GM23338 (cell line): ENCODE results near the gene ZNF143. TPM values are rescaled to one million over a fixed set of nuclear protein-coding genes. Genes with fewer than 3 reads are reported as not detected.
A peak's percentile ranks its signal among the peaks of the same experiment; 100 is the strongest.

Experiments
- ATAC-seq: fragments of 200-7000 bp; cut with Tn5 transposase; 3 replicates; pipeline ENCODE4 v1.9.1; 2020
- DNase-seq: peaks from one replicate; pipeline ENCODE4 v3.0.0-alpha.2; 2015; ENCODE audit warnings: low spot score
- H2AFZ ChIP-seq: fragments of 200-600 bp; sonication (generic); 2 replicates; pipeline ENCODE4 v1.8.0; 2016; ENCODE audit warnings: antibody characterized with exemption, mild to moderate bottlenecking, moderate library complexity
- H3F3A ChIP-seq: fragments of 200-600 bp; sonication (generic); replicated peaks from 2 replicates; pipeline ENCODE4 v1.8.0; 2017; ENCODE audit warnings: antibody characterized with exemption, mixed run types, low read depth
- H3K27ac ChIP-seq: fragments of 200-600 bp; sonication (generic); 2 replicates; pipeline ENCODE4 v1.6.1; 2016; ENCODE audit warnings: low read depth
- H3K27me3 ChIP-seq: fragments of 200-600 bp; sonication (generic); 2 replicates; pipeline ENCODE4 v1.8.0; 2016; ENCODE audit warnings: mild to moderate bottlenecking, mixed run types, moderate library complexity; ENCODE audit not compliant: insufficient read depth
- H3K36me3 ChIP-seq: fragments of 200-600 bp; sonication (generic); 2 replicates; pipeline ENCODE4 v1.8.0; 2016; ENCODE audit warnings: mild to moderate bottlenecking; ENCODE audit not compliant: insufficient read depth
- H3K4me1 ChIP-seq: fragments of 200-600 bp; sonication (generic); 2 replicates; pipeline ENCODE4 v1.8.0; 2016; ENCODE audit warnings: mild to moderate bottlenecking, moderate library complexity; ENCODE audit not compliant: insufficient read depth
- H3K4me2 ChIP-seq: fragments of 200-600 bp; sonication (generic); 2 replicates; pipeline ENCODE4 v1.7.1; 2017; ENCODE audit warnings: mixed run types
- H3K4me3 ChIP-seq: fragments of 200-600 bp; sonication (generic); 2 replicates; pipeline ENCODE4 v1.6.1; 2016; ENCODE audit warnings: mixed run types
- H3K79me2 ChIP-seq: fragments of 200-600 bp; sonication (generic); replicated peaks from 2 replicates; pipeline ENCODE4 v1.8.0; 2017; ENCODE audit warnings: mild to moderate bottlenecking; ENCODE audit not compliant: insufficient read depth
- H3K9me2 ChIP-seq: fragments of 200-600 bp; sonication (generic); 2 replicates; pipeline ENCODE4 v1.8.0; 2017; ENCODE audit not compliant: insufficient read depth
- H4K20me1 ChIP-seq: fragments of 200-600 bp; sonication (generic); replicated peaks from 2 replicates; pipeline ENCODE4 v1.8.0; 2017; ENCODE audit warnings: mild to moderate bottlenecking; ENCODE audit not compliant: insufficient read depth
- H3K27ac Mint-ChIP-seq: 2 replicates; pipeline ENCODE4 v1.8.0; 2020; ENCODE audit warnings: inconsistent platforms, mild to moderate bottlenecking, moderate library complexity, mixed read lengths
- H3K27me3 Mint-ChIP-seq: 3 replicates; pipeline ENCODE4 v1.8.0; 2022; ENCODE audit warnings: low read depth, mild to moderate bottlenecking, moderate library complexity, mixed read lengths, inconsistent platforms; ENCODE audit not compliant: insufficient read depth, poor library complexity
- H3K36me3 Mint-ChIP-seq: 3 replicates; pipeline ENCODE4 v1.8.0; 2021; ENCODE audit warnings: low read depth, mild to moderate bottlenecking, inconsistent platforms, moderate library complexity, mixed read lengths
- H3K4me1 Mint-ChIP-seq: 3 replicates; pipeline ENCODE4 v1.8.0; 2020; ENCODE audit warnings: mild to moderate bottlenecking, inconsistent platforms, mixed read lengths
- H3K4me3 Mint-ChIP-seq: 3 replicates; pipeline ENCODE4 v1.8.0; 2021; ENCODE audit warnings: moderate library complexity, mild to moderate bottlenecking, inconsistent platforms, mixed read lengths
- H3K9me3 Mint-ChIP-seq: 3 replicates; pipeline ENCODE4 v1.8.0; 2020; ENCODE audit warnings: moderate library complexity, mild to moderate bottlenecking, inconsistent platforms, mixed read lengths
- CREB1 ChIP-seq: fragments of 250-450 bp; sonication (Bioruptor Pico); IDR thresholded peaks from 2 replicates; pipeline ENCODE4 v1.5.0; 2020; ENCODE audit warnings: low read depth, mild to moderate bottlenecking, moderate library complexity
- CTCF ChIP-seq, 2 experiments: fragments of 200-600 bp in 1 of 2; sonication (generic) in 1 of 2; conservative IDR thresholded peaks; 2 replicates each; pipeline versions ENCODE4 v1.5.1 to v1.6.1; 2016 to 2017; ENCODE audit warnings: antibody characterized with exemption in 2 of 2, low read depth in 2 of 2, mild to moderate bottlenecking in 2 of 2, moderate library complexity in 1 of 2
- ETS1 ChIP-seq: IDR thresholded peaks from 2 replicates; pipeline ENCODE4 v1.6.1; 2016; ENCODE audit warnings: antibody characterized with exemption
- EZH2 ChIP-seq: fragments of 200-600 bp; sonication (generic); IDR thresholded peaks from one replicate; pipeline ENCODE4 v1.8.0; 2017; ENCODE audit warnings: antibody characterized with exemption, mild to moderate bottlenecking, low read depth; ENCODE audit not compliant: unreplicated experiment
- EZH2phosphoT487 ChIP-seq: fragments of 200-600 bp; sonication (generic); IDR thresholded peaks from one replicate; pipeline ENCODE4 v1.8.1; 2018; ENCODE audit warnings: antibody characterized with exemption; ENCODE audit not compliant: unreplicated experiment
- JUNB ChIP-seq: IDR thresholded peaks from one replicate; pipeline ENCODE4 v1.6.1; 2016; ENCODE audit warnings: antibody characterized with exemption; ENCODE audit not compliant: unreplicated experiment
- NANOG ChIP-seq: IDR thresholded peaks from 2 replicates; pipeline ENCODE4 v1.6.1; 2016; ENCODE audit warnings: antibody characterized with exemption, borderline replicate concordance
- POLR2AphosphoS5 ChIP-seq: IDR thresholded peaks from 2 replicates; pipeline ENCODE4 v1.6.1; 2016; ENCODE audit warnings: antibody characterized with exemption, low read depth
- REST ChIP-seq: IDR thresholded peaks from one replicate; pipeline ENCODE4 v1.6.1; 2018; ENCODE audit warnings: antibody characterized with exemption; ENCODE audit not compliant: unreplicated experiment
- STAT1 ChIP-seq: IDR thresholded peaks from one replicate; pipeline ENCODE4 v1.6.1; 2016; ENCODE audit warnings: antibody characterized with exemption; ENCODE audit not compliant: unreplicated experiment
- ZNF114 ChIP-seq: fragments of 250-450 bp; sonication (Bioruptor Pico); IDR thresholded peaks from 2 replicates; pipeline ENCODE4 v1.5.0; 2020; ENCODE audit warnings: mild to moderate bottlenecking, moderate library complexity
- ZNF331 ChIP-seq: fragments of 250-450 bp; sonication (Bioruptor Pico); IDR thresholded peaks from 2 replicates; pipeline ENCODE4 v1.5.0; 2020; ENCODE audit warnings: low read depth, mild to moderate bottlenecking, moderate library complexity
- polyA plus RNA-seq: library from polyadenylated mRNA; unstranded; fragments of >200 nt; fragmentation: Nextera tagmentation; extraction: Ambion mirVana; gene quantifications from 2 replicates; pipeline ENCODE4 v1.2.1, GENCODE V29; 2016
- total RNA-seq: library from RNA; depleted of rRNA; stranded (reverse); fragments of >200 nt; shearing (Covaris generic); gene quantifications from 2 replicates; pipeline ENCODE4 v1.2.3, GENCODE V29; 2014
- TF ChIP-seq, protein P1 (sequence below): fragments of 250-450 bp; sonication (Bioruptor Pico); IDR thresholded peaks from 2 replicates; pipeline ENCODE4 v1.5.0; 2020; ENCODE audit warnings: mild to moderate bottlenecking, moderate library complexity

The ZNF143 gene
- total and polyA plus RNA-seq, 2 experiments from 2014 or later: 33.5 to 44.2 TPM

DNA sequence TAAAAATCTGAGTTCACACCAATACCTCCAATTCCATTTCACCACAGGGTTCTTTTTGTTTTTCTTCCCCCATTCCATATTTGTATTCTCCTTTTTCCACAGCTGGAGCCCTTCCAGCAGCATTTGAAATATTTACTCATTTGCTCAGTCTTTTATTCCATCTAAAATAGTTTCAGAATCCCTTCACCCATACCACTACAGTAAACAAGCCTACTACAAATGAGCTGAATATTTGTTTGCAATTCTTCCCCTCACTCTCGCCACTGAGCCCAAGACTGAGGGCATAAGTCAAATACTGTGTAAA, 46.4 kb downstream of the ZNF143 start:
- Histone ChIP-seq H4K20me1 (no peaks in the 10 kb centered on the region), H3K36me3 (peaks cover 18% of the 10 kb centered on the region), H3F3A (peaks cover 2% of the 10 kb centered on the region; the same call in 1 of the 2 replicates), H3K79me2 (no peaks in the 10 kb centered on the region), H3K9me2 (no peaks in the 10 kb centered on the region), H3K4me2 (peak overlapping the region; percentile 30), H3K27ac (peak overlapping the region; percentile 89), H3K27me3 (no peaks in the 10 kb centered on the region), H3K4me1 (peaks cover 18% of the 10 kb centered on the region), H2AFZ (no peak overlapping the region), H3K4me3 (no peak overlapping the region)
- peak overlapping the region; percentile 41 for H3K4me3 Mint-ChIP-seq
- H3K4me1 Mint-ChIP-seq: peaks cover 27% of the 10 kb centered on the region
- no peaks in the 10 kb centered on the region for H3K9me3 Mint-ChIP-seq
- ATAC-seq (peak; percentile 46), DNase-seq (no peak)
- peaks cover 34% of the 10 kb centered on the region for H3K36me3 Mint-ChIP-seq
- H3K27me3 Mint-ChIP-seq: no peaks in the 10 kb centered on the region
- TF ChIP-seq ETS1: no peak
- TF ChIP-seq ZNF331 (CRISPR knock-in tag): no peak
- no peak for TF ChIP-seq CREB1 (CRISPR knock-in tag)
- TF ChIP-seq EZH2: no peak
- no peak for TF ChIP-seq NANOG
- no peak for TF ChIP-seq POLR2AphosphoS5
- no peak for TF ChIP-seq JUNB
- no peak for TF ChIP-seq ZNF114 (CRISPR knock-in tag)
- no peak for TF ChIP-seq EZH2phosphoT487
- TF ChIP-seq CTCF (conservative IDR thresholded peaks at IDR 0.05; ENCODE audit: low read depth in 2 of 2): no peak
- TF ChIP-seq STAT1: no peak
- TF ChIP-seq, protein P1, sequence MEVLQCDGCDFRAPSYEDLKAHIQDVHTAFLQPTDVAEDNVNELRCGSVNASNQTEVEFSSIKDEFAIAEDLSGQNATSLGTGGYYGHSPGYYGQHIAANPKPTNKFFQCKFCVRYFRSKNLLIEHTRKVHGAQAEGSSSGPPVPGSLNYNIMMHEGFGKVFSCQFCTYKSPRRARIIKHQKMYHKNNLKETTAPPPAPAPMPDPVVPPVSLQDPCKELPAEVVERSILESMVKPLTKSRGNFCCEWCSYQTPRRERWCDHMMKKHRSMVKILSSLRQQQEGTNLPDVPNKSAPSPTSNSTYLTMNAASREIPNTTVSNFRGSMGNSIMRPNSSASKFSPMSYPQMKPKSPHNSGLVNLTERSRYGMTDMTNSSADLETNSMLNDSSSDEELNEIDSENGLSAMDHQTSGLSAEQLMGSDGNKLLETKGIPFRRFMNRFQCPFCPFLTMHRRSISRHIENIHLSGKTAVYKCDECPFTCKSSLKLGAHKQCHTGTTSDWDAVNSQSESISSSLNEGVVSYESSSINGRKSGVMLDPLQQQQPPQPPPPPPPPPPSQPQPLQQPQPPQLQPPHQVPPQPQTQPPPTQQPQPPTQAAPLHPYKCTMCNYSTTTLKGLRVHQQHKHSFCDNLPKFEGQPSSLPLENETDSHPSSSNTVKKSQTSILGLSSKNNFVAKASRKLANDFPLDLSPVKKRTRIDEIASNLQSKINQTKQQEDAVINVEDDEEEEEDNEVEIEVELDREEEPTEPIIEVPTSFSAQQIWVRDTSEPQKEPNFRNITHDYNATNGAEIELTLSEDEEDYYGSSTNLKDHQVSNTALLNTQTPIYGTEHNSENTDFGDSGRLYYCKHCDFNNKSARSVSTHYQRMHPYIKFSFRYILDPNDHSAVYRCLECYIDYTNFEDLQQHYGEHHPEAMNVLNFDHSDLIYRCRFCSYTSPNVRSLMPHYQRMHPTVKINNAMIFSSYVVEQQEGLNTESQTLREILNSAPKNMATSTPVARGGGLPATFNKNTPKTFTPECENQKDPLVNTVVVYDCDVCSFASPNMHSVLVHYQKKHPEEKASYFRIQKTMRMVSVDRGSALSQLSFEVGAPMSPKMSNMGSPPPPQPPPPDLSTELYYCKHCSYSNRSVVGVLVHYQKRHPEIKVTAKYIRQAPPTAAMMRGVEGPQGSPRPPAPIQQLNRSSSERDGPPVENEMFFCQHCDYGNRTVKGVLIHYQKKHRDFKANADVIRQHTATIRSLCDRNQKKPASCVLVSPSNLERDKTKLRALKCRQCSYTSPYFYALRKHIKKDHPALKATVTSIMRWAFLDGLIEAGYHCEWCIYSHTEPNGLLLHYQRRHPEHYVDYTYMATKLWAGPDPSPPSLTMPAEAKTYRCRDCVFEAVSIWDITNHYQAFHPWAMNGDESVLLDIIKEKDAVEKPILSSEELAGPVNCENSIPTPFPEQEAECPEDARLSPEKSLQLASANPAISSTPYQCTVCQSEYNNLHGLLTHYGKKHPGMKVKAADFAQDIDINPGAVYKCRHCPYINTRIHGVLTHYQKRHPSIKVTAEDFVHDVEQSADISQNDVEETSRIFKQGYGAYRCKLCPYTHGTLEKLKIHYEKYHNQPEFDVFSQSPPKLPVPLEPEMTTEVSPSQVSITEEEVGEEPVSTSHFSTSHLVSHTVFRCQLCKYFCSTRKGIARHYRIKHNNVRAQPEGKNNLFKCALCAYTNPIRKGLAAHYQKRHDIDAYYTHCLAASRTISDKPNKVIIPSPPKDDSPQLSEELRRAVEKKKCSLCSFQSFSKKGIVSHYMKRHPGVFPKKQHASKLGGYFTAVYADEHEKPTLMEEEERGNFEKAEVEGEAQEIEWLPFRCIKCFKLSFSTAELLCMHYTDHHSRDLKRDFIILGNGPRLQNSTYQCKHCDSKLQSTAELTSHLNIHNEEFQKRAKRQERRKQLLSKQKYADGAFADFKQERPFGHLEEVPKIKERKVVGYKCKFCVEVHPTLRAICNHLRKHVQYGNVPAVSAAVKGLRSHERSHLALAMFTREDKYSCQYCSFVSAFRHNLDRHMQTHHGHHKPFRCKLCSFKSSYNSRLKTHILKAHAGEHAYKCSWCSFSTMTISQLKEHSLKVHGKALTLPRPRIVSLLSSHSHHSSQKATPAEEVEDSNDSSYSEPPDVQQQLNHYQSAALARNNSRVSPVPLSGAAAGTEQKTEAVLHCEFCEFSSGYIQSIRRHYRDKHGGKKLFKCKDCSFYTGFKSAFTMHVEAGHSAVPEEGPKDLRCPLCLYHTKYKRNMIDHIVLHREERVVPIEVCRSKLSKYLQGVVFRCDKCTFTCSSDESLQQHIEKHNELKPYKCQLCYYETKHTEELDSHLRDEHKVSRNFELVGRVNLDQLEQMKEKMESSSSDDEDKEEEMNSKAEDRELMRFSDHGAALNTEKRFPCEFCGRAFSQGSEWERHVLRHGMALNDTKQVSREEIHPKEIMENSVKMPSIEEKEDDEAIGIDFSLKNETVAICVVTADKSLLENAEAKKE: no peak
- TF ChIP-seq REST: no peak
- H3K27ac Mint-ChIP-seq: peak overlapping the region; percentile 70
